Stimulated activated CD4-positive, alpha-beta T cell treated with anti-CD3 and anti-CD28 coated beads, Interleukin-12 subunit alpha, Interleukin-12 subunit beta, amount 100 ng/mL, for 48 hours (primary cell): ENCODE measurements around the gene S100A2.

Experiments used
- DNase-seq, 3 donors: peaks; one replicate each; pipeline ENCODE4 v3.0.0-alpha.2; 2020; ENCODE audit warnings: low read depth in 2 of 3, low spot score in 1 of 3

S100A2 gene

DNA sequence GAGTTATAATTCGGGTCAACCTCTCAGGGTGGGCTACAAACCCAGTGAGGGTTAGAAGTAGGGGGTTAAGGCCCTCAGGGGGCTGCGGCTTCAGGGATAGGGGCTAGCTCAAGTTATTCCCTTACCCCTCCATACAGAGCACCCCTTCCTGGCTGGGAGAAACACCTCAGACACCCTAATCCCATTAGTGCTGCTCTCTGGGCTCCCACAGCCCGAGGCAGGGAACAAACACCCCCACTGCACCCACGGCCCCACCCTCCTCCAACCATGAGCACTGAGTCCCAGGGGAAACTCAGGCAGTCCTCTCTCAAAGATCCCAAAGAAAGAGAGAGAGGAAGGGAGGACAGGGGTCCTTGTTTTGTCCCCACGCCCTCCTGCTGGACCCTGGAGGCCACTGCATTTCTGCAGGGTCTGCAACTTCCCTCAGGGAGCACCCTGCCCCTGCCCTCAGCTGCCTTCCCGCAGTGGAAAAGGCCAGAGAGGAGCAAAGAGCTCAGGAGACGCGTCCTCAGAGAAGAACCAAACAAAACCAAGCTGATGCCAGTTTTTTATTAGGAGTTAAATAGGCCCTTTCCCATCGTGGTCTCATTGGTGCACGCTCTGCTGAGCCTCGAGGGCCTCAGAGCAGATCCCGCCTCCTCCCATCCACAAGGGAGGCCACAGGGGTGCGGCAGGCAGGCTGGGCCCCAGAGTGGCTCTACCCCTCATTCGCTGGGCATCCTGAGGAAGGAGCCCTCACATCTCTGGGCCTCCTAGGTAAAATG lies 18.7 kb downstream of the S100A2 start:
- no peak for DNase-seq

GRCh38 chr1:153546371-153546770 lies 19.3 kb downstream of the S100A2 start:
- no peak for DNase-seq

DNA sequence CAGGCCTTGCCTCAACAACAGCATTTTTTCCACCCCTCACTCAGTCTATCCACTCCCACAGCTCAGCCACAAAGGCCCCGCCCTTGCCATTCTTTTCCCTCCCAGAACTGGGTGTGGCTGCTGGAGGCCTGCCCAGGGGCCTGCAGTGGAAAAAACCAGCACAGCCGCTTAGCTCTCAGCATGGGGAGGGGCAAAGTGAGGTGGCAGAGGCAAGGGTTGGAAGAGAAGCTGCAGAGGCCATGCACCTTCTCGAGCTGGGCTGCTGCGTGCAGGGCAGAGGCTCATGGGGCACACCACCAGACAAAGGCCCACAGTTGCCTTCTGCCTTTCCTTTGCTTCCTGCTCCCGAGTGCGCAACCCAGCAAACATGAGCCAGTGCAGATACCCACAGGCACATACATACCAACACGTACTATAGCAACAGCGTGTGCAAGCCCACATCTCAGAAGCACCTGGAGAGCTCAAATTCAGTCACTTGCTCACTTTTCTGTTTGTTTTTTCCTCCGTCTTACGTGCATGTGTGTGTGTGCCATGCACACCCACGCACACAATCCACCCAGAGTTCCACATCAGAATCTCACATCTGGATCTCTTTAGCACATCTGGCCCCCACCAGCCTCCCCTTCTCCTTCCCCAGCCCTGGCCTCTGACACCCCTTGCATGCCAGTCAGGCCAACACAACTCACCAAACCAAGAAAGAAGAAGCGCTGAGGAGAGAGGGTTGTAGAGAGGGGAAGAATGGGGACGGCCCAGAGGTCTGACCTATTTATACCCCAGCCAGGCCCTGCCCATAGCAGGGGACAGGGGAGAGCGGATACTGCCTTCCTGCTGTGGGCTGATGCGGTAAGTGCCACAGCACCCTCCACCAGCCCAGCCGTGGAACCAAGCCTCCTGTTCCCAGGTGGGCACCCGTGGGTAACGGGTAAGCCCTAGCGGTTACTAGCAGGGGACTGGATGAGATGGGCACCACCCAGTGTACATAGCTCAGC lies 20.3 kb downstream of the S100A2 start, which contains the start of gene S100A4:
TSS of gene S100A4 (minus strand) at position 740 of the 989 bp plus-strand sequence. CDS start 1,012 bp downstream, outside the sequence.
- DNase-seq = peak; percentile 91 to 94 (median 91)

DNA sequence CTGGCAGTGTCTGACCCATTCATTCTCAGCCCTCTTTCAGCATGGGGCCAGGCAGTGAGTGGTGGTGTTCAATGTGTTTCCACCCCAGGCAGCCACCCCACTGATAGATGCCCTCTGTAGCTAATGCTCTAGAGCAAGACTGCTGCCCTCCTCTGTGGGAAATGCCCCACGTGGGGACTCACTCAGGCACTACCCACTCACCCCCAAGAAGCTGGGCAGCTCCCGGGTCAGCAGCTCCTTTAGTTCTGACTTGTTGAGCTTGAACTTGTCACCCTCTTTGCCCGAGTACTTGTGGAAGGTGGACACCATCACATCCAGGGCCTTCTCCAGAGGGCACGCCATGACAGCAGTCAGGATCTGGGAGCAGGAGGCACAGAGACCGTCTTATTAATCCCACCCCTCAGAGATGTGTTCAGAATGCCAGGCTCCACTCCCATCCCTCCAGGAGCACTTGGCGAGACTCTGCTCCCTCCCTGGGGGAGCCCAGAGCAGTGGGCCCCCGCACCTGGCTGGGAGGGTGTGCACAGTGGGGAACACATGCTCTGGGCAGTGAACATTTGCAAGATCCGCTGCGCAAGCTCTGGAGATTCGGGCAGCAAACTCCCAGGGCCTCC lies 21.1 kb downstream of the S100A2 start:
- no peak for DNase-seq

DNA sequence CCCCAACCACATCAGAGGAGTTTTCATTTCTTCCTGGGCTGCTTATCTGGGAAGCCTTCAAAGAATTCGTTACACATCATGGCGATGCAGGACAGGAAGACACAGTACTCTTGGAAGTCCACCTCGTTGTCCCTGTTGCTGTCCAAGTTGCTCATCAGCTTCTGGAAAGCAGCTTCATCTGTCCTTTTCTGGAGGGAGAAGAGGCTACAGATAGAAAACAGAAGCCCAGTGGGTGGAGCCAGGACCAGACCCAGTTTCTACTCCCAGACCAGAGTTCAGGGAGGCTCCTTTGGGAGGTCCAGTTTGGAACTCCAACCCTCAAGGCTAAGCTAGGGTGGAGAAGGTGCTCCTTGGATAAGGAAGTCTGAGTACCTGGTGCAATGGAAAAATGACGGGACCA lies 21.9 kb downstream of the S100A2 start:
- no peak for DNase-seq

DNA sequence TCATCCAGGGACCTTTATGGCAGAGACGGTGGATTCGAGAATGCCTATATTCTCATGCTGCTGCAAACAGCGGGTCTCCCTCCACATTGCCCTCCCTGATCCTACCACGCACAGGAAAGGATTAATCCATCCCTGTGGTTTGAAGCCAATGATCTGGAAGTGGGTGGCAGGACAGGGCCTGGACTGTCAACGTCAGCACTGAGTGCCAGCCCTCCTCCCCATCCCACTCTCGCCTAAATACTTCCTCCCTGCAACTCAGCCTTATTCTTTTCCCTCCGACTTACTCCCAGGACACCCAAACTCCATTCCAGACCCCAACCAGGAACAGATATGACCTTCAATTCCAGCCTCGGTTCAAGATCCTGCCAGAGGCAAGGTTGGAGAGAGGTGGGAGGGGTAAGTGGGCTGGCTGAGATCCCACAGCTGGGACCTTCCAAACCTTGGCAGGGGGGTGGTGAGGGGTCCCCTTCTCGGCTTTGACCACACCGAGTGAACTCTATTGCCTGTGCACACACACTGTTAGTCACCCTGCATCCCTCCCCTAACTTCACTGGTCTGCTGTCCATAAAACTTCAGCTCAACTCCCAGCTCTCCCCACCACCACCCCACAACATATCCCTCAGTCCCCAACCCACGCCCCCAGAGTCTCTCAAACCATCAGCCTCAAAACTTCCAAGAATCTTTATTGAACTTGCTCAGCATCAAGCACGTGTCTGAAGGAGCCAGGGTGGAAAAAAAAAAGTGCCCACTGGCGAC lies 22.5 kb downstream of the S100A2 start:
- DNase-seq = no peak

GRCh38 chr1:153541641-153542590 lies 23.7 kb downstream of the S100A2 start:
- DNase-seq = no peak

- DNase-seq = peak in 1 of 3 donors; percentile 55
Observed at GRCh38 chr1:153540394-153541361, 25.0 kb downstream of the S100A2 start, which contains the start of gene S100A5. Gene S100A5, minus strand, starts transcription at chr1:153540934. Its CDS starts 743 bp downstream, at chr1:153540191.

- DNase-seq = no peak
Observed at GRCh38 chr1:153539395-153540093, 26.1 kb downstream of the S100A2 start.

DNA sequence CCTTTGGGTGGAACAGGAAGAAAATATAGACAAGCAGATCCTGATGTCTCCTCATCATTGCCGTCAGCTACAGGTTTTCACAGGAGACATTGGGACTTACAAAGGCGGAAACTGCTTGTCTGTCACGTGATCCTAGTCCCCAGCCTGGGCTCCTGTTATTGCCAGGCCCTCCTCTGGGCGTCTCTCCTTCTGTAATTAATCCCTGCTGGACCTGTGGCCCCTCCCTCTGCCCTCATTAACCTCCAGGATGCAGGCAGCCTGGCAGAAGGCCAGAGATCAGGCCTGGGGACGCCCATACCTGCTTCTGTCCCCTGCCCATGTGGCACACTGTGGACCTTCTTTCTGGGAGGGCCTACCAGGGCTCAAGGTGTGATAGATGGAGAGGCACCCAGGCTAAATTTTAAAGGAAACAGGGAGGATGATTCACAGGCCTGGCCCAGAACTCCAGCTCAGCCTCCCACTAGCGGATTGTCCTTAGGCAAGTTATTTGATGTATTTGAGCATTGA lies 27.3 kb downstream of the S100A2 start:
- DNase-seq = no peak

DNA sequence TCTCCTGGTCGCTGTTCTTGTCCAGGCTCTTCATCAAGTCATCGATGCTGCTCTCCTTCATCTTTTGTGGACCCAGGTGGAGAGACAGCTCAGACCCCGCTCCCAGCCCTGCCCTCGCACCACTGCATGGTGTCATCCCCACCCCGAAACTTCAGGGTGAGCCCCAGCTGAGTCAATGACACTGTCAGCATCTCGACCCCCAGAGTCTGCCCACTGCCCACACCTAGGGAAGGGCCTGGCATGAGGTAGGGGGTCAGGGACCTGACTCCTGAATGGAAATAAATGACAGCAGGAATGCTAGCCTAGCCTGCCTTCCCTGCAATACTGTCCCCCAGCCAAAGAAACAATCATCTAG lies 28.3 kb downstream of the S100A2 start:
- DNase-seq = no peak

- no peak for DNase-seq
Observed at GRCh38 chr1:153536671-153537375, 28.8 kb downstream of the S100A2 start.

GRCh38 chr1:153536012-153536670 lies 29.5 kb downstream of the S100A2 start:
- DNase-seq = peak; percentile 47 to 67 (median 61)

- peak in 1 of 3 donors; percentile 42 for DNase-seq
Observed at GRCh38 chr1:153535242-153536011, 30.2 kb downstream of the S100A2 start, which contains the start of gene S100A6. Gene S100A6, minus strand, starts transcription at chr1:153535991. Its CDS starts 652 bp downstream, at chr1:153535339.

GRCh38 chr1:153534925-153535241 lies 30.8 kb downstream of the S100A2 start:
- DNase-seq = no peak
